ENCODE measurements around the gene ZNF124. TPM values are rescaled to one million over a fixed set of nuclear protein-coding genes. Genes with fewer than 3 reads are reported as not detected.

The ZNF124 gene
- total and polyA plus RNA-seq, 5 donors from 2014 or later = 4.7 to 15.0 (median 7.4) TPM

DNA sequence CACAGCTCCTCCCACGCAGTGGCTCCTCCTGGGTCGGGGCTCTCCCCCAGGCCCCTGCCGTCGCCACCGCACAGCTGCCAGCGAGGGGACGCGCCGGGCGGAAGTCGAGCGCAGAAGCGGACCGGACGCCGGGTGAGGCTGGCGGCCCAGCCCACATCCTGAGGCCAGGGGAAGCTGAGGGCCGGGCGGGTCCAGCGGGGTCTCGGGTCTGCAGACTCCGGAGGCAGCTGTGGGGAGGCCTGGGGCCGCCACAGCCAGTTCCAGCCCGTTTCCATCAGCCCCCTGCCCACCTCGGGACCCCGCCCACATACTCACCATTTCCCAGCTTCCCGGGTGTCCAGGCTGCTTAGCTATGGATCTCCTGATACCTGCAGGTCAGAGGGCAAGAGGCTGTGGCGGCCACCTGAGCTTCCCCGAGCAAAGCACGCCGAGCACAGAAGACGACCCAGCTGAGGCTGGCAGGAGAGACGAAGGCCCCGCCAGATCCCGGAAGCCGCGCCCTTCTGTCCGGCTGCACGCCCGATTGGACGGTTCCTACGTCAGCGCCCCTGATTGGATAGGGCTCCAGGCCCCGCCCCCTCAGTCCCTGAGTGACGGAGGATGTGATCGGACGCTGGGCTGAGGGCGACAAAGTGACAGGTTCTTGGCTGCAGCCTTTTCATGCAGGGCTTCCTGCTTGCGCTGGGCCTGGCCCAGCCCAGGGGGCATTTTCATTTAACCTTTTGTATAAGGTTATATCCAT is 38.7 kb upstream of the ZNF124 start:
- peaks cover 23 to 79% (median 56%) of the 10 kb centered on the region in 4 donors for H3K4me1 Mint-ChIP-seq

DNA sequence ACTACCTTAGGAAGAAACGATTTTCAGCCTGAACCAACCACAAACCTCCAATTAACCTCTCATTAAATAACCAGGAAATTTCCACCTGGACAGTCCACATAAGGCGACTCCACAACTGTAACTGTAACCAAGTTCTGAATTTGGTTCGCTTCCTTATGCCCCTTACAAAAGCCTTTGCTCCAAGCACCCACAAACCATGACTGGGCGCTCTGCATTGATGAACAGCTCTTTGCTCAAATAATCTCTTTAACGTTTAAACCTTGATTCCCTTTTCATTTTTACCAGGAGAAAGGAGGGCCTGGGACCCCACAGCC is 38.2 kb upstream of the ZNF124 start:
- H3K4me1 Mint-ChIP-seq = peaks cover 23 to 77% (median 56%) of the 10 kb centered on the region in 4 donors
- H3K36me3 ChIP-seq (ENCODE audit: control insufficient read depth, insufficient read depth, low read length) = peaks cover 26% of the 10 kb centered on the region
- peak overlapping the region; percentile 88 for H3K27ac ChIP-seq (ENCODE audit: insufficient read depth, low read length, poor library complexity, severe bottlenecking)
- H3K27ac Mint-ChIP-seq = peak overlapping the region; percentile 48 to 98 (median 96)
- DNase-seq = no peak
- H3K36me3 Mint-ChIP-seq = peaks cover 28% of the 10 kb centered on the region
- H3K4me3 ChIP-seq (ENCODE audit: low read depth, low read length) = peak overlapping the region; percentile 91
- H3K27me3 ChIP-seq (ENCODE audit: control insufficient read depth, insufficient read depth, low read length) = no peaks in the 10 kb centered on the region
- H3K27me3 Mint-ChIP-seq = no peaks in the 10 kb centered on the region
- H3K4me1 ChIP-seq (ENCODE audit: control insufficient read depth, insufficient read depth, low read length, poor library complexity, severe bottlenecking) = peaks cover 34% of the 10 kb centered on the region
- no peak for ATAC-seq (ENCODE audit: low read depth in 2 of 2)
- peaks cover 5 to 13% of the 10 kb centered on the region in 2 experiments for H3K9me3 ChIP-seq (ENCODE audit: control insufficient read depth in 2 of 2, low read length in 2 of 2)
- peaks cover 0 to 6% (median 0%) of the 10 kb centered on the region in 7 donors for H3K9me3 Mint-ChIP-seq
- peak overlapping the region; percentile 92 to 96 (median 96) for H3K4me3 Mint-ChIP-seq

More for the DNA sequence above, 38.7 kb upstream of the ZNF124 start:
- peaks cover 5 to 12% of the 10 kb centered on the region in 2 experiments for H3K9me3 ChIP-seq (ENCODE audit: control insufficient read depth in 2 of 2, low read length in 2 of 2)
- peak; percentile 99 for ATAC-seq (ENCODE audit: low read depth in 2 of 2)
- H3K36me3 ChIP-seq (ENCODE audit: control insufficient read depth, insufficient read depth, low read length) = peaks cover 26% of the 10 kb centered on the region
- H3K27me3 ChIP-seq (ENCODE audit: control insufficient read depth, insufficient read depth, low read length) = no peaks in the 10 kb centered on the region
- H3K4me1 ChIP-seq (ENCODE audit: control insufficient read depth, insufficient read depth, low read length, poor library complexity, severe bottlenecking) = peaks cover 34% of the 10 kb centered on the region
- H3K9me3 Mint-ChIP-seq = peaks cover 0 to 6% (median 0%) of the 10 kb centered on the region in 7 donors
- H3K4me3 ChIP-seq (ENCODE audit: low read depth, low read length) = peak overlapping the region; percentile 91
- peak overlapping the region; percentile 92 to 100 (median 96) for H3K4me3 Mint-ChIP-seq
- peaks cover 27% of the 10 kb centered on the region for H3K36me3 Mint-ChIP-seq
- H3K27ac Mint-ChIP-seq = peak overlapping the region; percentile 92 to 98 (median 96)
- H3K27me3 Mint-ChIP-seq = no peaks in the 10 kb centered on the region
- DNase-seq = peak; percentile 91 to 95 (median 91)
- peak overlapping the region; percentile 88 for H3K27ac ChIP-seq (ENCODE audit: insufficient read depth, low read length, poor library complexity, severe bottlenecking)

DNA sequence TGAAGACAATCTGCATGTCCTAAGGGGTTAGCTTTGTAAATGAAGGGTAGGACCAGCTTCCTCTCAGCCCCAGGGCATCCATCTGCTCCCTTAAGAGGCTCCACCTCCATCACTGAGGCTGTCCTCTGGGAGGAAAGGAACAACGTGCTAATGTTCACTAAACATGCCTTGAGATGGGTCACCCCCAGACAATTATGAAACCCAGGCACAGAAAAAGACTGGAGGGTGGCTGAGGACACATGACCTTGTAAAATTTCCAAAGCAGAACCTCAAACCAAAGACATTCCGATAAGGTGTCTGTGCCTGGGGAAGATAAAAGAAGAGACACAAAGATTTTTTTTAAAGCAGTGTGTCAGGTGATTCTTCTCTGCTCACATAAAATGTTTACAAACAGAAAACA is 37.6 kb upstream of the ZNF124 start:
- Mint-ChIP-seq H3K27ac (peak overlapping the region; percentile 69 to 96 (median 86)), H3K27me3 (no peaks in the 10 kb centered on the region), H3K36me3 (peaks cover 28% of the 10 kb centered on the region), H3K4me1 (peaks cover 23 to 75% (median 56%) of the 10 kb centered on the region in 4 donors), H3K4me3 (peak overlapping the region; percentile 92 to 96 (median 96)), H3K9me3 (peaks cover 0 to 6% (median 0%) of the 10 kb centered on the region in 7 donors)
- Histone ChIP-seq H3K27me3 (ENCODE audit: control insufficient read depth, insufficient read depth, low read length) (no peaks in the 10 kb centered on the region), H3K4me1 (ENCODE audit: control insufficient read depth, insufficient read depth, low read length, poor library complexity, severe bottlenecking) (peaks cover 34% of the 10 kb centered on the region), H3K27ac (ENCODE audit: insufficient read depth, low read length, poor library complexity, severe bottlenecking) (peak overlapping the region; percentile 88), H3K9me3 (ENCODE audit: control insufficient read depth in 2 of 2, low read length in 2 of 2) (peaks cover 5 to 13% of the 10 kb centered on the region in 2 experiments), H3K4me3 (ENCODE audit: low read depth, low read length) (peak overlapping the region; percentile 91), H3K36me3 (ENCODE audit: control insufficient read depth, insufficient read depth, low read length) (peaks cover 26% of the 10 kb centered on the region)
- no peak for DNase-seq
- no peak for ATAC-seq (ENCODE audit: low read depth in 2 of 2)

DNA sequence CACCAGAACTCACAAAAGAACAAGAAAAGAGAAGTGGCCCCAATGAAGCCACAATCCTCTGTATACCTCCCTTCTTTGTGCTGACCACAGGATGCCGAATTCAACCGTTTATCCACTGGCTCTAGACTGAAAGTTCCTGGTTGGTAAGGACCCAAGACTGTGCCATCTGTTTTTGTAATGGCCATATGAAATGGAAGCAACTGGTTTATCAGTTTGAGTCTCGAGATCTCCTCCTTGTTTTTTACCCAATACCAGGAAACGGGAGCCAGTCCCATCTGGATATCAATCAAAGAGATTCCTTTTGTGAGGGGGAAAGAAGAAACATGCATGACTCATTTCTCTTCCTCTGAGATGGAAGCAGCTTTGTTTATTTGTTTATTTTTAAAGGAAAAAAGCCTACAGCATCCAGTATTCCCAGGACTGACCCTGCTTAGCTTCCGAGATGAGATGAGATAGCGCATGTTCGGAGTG is 32.4 kb upstream of the ZNF124 start:
- no peak overlapping the region for H3K27ac ChIP-seq (ENCODE audit: insufficient read depth, low read length, poor library complexity, severe bottlenecking)
- no peaks in the 10 kb centered on the region for H3K27me3 Mint-ChIP-seq
- peaks cover 8 to 58% (median 30%) of the 10 kb centered on the region in 4 donors for H3K4me1 Mint-ChIP-seq

DNA sequence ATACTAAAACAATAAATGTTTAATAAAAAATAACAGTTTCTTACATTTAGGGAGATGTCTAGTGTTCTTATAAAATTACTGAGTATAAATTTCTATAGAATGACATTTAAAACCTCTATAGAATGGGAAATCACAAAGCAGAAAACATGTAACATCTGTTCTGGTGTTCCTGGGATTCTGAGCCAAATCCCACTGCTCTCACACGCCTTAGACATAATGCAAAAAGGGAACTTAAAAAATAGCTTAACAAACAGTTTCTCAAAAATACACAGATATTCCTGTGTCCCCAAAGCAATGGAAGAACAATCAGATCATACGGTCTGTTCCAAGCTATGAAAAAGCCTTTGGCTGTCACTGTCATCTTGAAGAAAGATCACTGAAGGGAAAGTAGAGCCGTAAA is 27.0 kb upstream of the ZNF124 start:
- Histone ChIP-seq H3K4me3 (ENCODE audit: low read depth, low read length) (no peak overlapping the region), H3K27ac (ENCODE audit: insufficient read depth, low read length, poor library complexity, severe bottlenecking) (no peak overlapping the region), H3K4me1 (ENCODE audit: control insufficient read depth, insufficient read depth, low read length, poor library complexity, severe bottlenecking) (no peaks in the 10 kb centered on the region), H3K27me3 (ENCODE audit: control insufficient read depth, insufficient read depth, low read length) (no peaks in the 10 kb centered on the region), H3K9me3 (ENCODE audit: control insufficient read depth in 2 of 2, low read length in 2 of 2) (peaks cover 59 to 86% of the 10 kb centered on the region in 2 experiments), H3K36me3 (ENCODE audit: control insufficient read depth, insufficient read depth, low read length) (peaks cover 90% of the 10 kb centered on the region)
- H3K27ac Mint-ChIP-seq = no peak overlapping the region
- H3K27me3 Mint-ChIP-seq = no peaks in the 10 kb centered on the region
- DNase-seq (no peak), ATAC-seq (ENCODE audit: low read depth in 2 of 2) (no peak)
- H3K4me3 Mint-ChIP-seq = no peak overlapping the region
- H3K4me1 Mint-ChIP-seq = peaks cover 0 to 20% (median 6%) of the 10 kb centered on the region in 4 donors
- peaks cover 91% of the 10 kb centered on the region for H3K36me3 Mint-ChIP-seq
- peaks cover 6 to 44% (median 25%) of the 10 kb centered on the region in 7 donors for H3K9me3 Mint-ChIP-seq

More for the DNA sequence above, 32.4 kb upstream of the ZNF124 start:
- no peak for ATAC-seq (ENCODE audit: low read depth in 2 of 2)
- Mint-ChIP-seq H3K36me3 (peaks cover 73% of the 10 kb centered on the region), H3K4me3 (no peak overlapping the region), H3K27ac (peak overlapping the region in 1 of 3 donors; percentile 14), H3K9me3 (peaks cover 0 to 20% (median 6%) of the 10 kb centered on the region in 7 donors)
- Histone ChIP-seq H3K4me1 (ENCODE audit: control insufficient read depth, insufficient read depth, low read length, poor library complexity, severe bottlenecking) (peaks cover 16% of the 10 kb centered on the region), H3K9me3 (ENCODE audit: control insufficient read depth in 2 of 2, low read length in 2 of 2) (peaks cover 32 to 56% of the 10 kb centered on the region in 2 experiments), H3K4me3 (ENCODE audit: low read depth, low read length) (no peak overlapping the region), H3K36me3 (ENCODE audit: control insufficient read depth, insufficient read depth, low read length) (peaks cover 74% of the 10 kb centered on the region), H3K27me3 (ENCODE audit: control insufficient read depth, insufficient read depth, low read length) (no peaks in the 10 kb centered on the region)
- DNase-seq = no peak

DNA sequence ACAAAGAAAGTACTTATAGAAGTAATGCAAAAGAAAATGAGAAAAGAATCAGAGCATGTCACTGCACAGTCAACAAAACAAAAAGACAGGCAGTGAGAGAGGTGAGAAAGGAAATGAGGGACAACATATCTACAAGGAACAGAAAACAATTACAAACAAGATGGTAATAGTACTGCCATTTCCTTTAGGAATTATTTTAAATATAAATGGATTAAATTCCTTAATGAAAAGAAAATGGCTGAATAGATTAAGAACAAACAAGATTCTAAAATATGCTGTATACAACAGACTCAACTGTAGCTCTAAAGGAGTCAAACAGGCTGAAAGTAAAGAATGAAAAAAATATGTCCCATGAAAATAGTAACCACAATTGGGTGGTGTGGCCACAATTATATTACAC is 22.1 kb upstream of the ZNF124 start:
- H3K4me3 ChIP-seq (ENCODE audit: low read depth, low read length) = no peak overlapping the region
- Mint-ChIP-seq H3K4me1 (peaks cover 0 to 4% (median under 1%) of the 10 kb centered on the region in 4 donors), H3K36me3 (peaks cover 83% of the 10 kb centered on the region), H3K27me3 (no peaks in the 10 kb centered on the region), H3K9me3 (peaks cover 6 to 73% (median 33%) of the 10 kb centered on the region in 7 donors), H3K4me3 (peak overlapping the region in 1 of 4 donors; percentile 38), H3K27ac (no peak overlapping the region)
- no peak for ATAC-seq (ENCODE audit: low read depth in 2 of 2)
- no peak for DNase-seq
- H3K36me3 ChIP-seq (ENCODE audit: control insufficient read depth, insufficient read depth, low read length) = peaks cover 83% of the 10 kb centered on the region
- H3K9me3 ChIP-seq (ENCODE audit: control insufficient read depth in 2 of 2, low read length in 2 of 2) = peaks cover 73 to 90% of the 10 kb centered on the region in 2 experiments
- no peaks in the 10 kb centered on the region for H3K4me1 ChIP-seq (ENCODE audit: control insufficient read depth, insufficient read depth, low read length, poor library complexity, severe bottlenecking)
- no peak overlapping the region for H3K27ac ChIP-seq (ENCODE audit: insufficient read depth, low read length, poor library complexity, severe bottlenecking)
- no peaks in the 10 kb centered on the region for H3K27me3 ChIP-seq (ENCODE audit: control insufficient read depth, insufficient read depth, low read length)

DNA sequence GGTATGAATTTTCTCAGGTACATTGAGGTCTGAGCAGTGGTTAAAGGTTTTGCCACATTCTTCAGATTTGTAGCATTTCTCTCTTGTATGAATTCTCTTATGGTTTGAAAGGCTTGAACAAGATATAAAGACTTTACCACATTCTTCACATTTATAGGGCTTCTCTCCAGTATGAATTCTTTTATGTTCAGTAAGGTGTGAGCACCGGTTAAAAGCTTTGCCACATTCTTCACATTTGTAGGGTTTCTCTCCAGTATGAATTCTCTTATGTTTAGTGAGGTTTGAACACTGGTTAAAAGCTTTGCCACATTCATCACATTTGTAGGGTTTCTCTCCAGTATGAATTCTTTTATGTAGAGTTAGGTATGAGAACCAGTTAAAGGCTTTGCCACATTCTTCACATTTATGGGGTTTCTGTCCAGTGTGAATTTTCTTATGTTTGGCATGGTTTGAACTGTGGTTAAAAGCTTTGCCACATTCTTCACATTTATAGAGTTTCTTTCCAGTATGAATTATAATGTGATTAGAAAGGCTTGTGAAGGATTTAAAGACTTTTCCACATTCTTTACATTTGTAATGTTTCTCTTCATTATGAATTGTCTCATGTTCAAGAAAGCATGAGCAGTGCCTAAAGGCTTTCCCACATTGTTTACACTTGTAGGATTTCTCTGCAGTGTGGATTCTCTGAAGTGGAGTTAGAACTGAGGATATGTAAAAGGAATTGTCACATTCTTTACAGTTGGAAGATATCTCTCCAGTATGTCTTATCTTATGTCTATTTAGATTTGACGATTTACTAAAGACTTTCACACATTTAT is 18.4 kb upstream of the ZNF124 start:
- no peaks in the 10 kb centered on the region for H3K27me3 ChIP-seq (ENCODE audit: control insufficient read depth, insufficient read depth, low read length)
- Mint-ChIP-seq H3K27ac (no peak overlapping the region), H3K9me3 (peaks cover 2 to 75% (median 26%) of the 10 kb centered on the region in 7 donors), H3K36me3 (peaks cover 52% of the 10 kb centered on the region), H3K27me3 (no peaks in the 10 kb centered on the region), H3K4me1 (peaks cover 0 to 4% (median 2%) of the 10 kb centered on the region in 4 donors), H3K4me3 (no peak overlapping the region)
- H3K27ac ChIP-seq (ENCODE audit: insufficient read depth, low read length, poor library complexity, severe bottlenecking) = no peak overlapping the region
- H3K36me3 ChIP-seq (ENCODE audit: control insufficient read depth, insufficient read depth, low read length) = peaks cover 47% of the 10 kb centered on the region
- H3K4me1 ChIP-seq (ENCODE audit: control insufficient read depth, insufficient read depth, low read length, poor library complexity, severe bottlenecking) = no peaks in the 10 kb centered on the region
- H3K9me3 ChIP-seq (ENCODE audit: control insufficient read depth in 2 of 2, low read length in 2 of 2) = peaks cover 72 to 89% of the 10 kb centered on the region in 2 experiments
- ATAC-seq (ENCODE audit: low read depth in 2 of 2) = no peak
- DNase-seq = no peak
- H3K4me3 ChIP-seq (ENCODE audit: low read depth, low read length) = no peak overlapping the region

All from CD4-positive, CD25-positive, alpha-beta regulatory T cell (primary cell).